HEK293 (cell line): Measurements from ENCODE around the gene SNX21.
"Not testable (repeated sequence)": the region's sequence is repeated elsewhere in the genome, so short reads cannot be mapped to it uniquely, and the experiment has no call there.

ENCODE experiments used
- CTCF ChIA-PET: fragments of 350-600 bp; formaldehyde crosslinking; extraction: SDS; loops from one replicate; lab custom pipeline; 2021; ENCODE audit warnings: antibody characterized with exemption; lab: Yijun Ruan, JAX
- POLR2A ChIA-PET: fragments of 300-600 bp; formaldehyde crosslinking; extraction: SDS; loops from one replicate; lab custom pipeline; 2020; ENCODE audit warnings: antibody characterized with exemption, inconsistent platforms; lab: Yijun Ruan, JAX
- H3K27ac ChIP-seq: fragments of 200-500 bp; sonication (Bioruptor generic); 2 replicates; pipeline ENCODE4 v1.5.1; 2014; ENCODE audit warnings: low read depth, low read length, control low read depth, inconsistent platforms; ENCODE audit errors: extremely low read depth
- H3K36me3 ChIP-seq, 2 experiments: fragments of 200-500 bp in 1 of 2; sonication (Bioruptor generic) in 1 of 2; 1 replicate in 1 of 2; 2 replicates in 1 of 2; pipeline ENCODE4 v1.5.1; 2014 to 2017; ENCODE audit warnings: inconsistent platforms in 2 of 2, low read length in 2 of 2; ENCODE audit not compliant: control insufficient read depth in 2 of 2, insufficient read depth in 1 of 2
- H3K4me1 ChIP-seq: fragments of 200-500 bp; sonication (Bioruptor generic); 2 replicates; pipeline ENCODE4 v1.5.1; 2014; ENCODE audit warnings: mild to moderate bottlenecking, low read length, inconsistent platforms; ENCODE audit not compliant: control insufficient read depth, insufficient read depth
- H3K4me3 ChIP-seq: 2 replicates; pipeline ENCODE4 v1.5.1; 2011; ENCODE audit warnings: low read depth, mild to moderate bottlenecking, control low read depth, low read length, moderate library complexity
- H3K9me3 ChIP-seq: fragments of 200-500 bp; sonication (Bioruptor generic); 2 replicates; pipeline ENCODE4 v1.5.1; 2014; ENCODE audit warnings: low read depth, low read length, inconsistent platforms; ENCODE audit not compliant: control insufficient read depth, insufficient read depth
- AEBP2 ChIP-seq: fragments of 450-650 bp; formaldehyde crosslinking; IDR thresholded peaks from 2 replicates; pipeline ENCODE4 v1.5.1; 2016; ENCODE audit warnings: missing biosample characterization, missing genetic modification characterization, borderline replicate concordance
- EGR2 ChIP-seq: fragments of 450-650 bp; formaldehyde crosslinking; IDR thresholded peaks from 2 replicates; pipeline ENCODE4 v1.5.1; 2016; ENCODE audit warnings: low read depth, missing biosample characterization, missing genetic modification characterization
- HOXD13 ChIP-seq: sonication (generic); formaldehyde crosslinking; IDR thresholded peaks from 2 replicates; pipeline ENCODE4 v1.8.0; 2022; ENCODE audit warnings: missing genetic modification reagents, borderline replicate concordance
- KLF10 ChIP-seq: fragments of 450-650 bp; IDR thresholded peaks from 2 replicates; pipeline ENCODE4 v1.5.1; 2018; ENCODE audit warnings: missing biosample characterization, mild to moderate bottlenecking, missing genetic modification characterization
- MZF1 ChIP-seq: fragments of 450-650 bp; formaldehyde crosslinking; IDR thresholded peaks from 2 replicates; pipeline ENCODE4 v1.5.1; 2017; ENCODE audit warnings: missing biosample characterization, missing genetic modification characterization, borderline replicate concordance
- PRDM6 ChIP-seq: fragments of 450-650 bp; formaldehyde crosslinking; IDR thresholded peaks from 2 replicates; pipeline ENCODE4 v1.5.1; 2017; ENCODE audit warnings: missing biosample characterization, missing genetic modification characterization
- REPIN1 ChIP-seq: fragments of 450-650 bp; formaldehyde crosslinking; IDR thresholded peaks from 2 replicates; pipeline ENCODE4 v1.5.1; 2017; ENCODE audit warnings: missing biosample characterization, missing genetic modification characterization, low read depth
- SCRT1 ChIP-seq: fragments of 450-650 bp; formaldehyde crosslinking; IDR thresholded peaks from 2 replicates; pipeline ENCODE4 v1.5.1; 2016; ENCODE audit warnings: missing biosample characterization, missing genetic modification characterization, borderline replicate concordance
- SCRT2 ChIP-seq: fragments of 450-650 bp; formaldehyde crosslinking; IDR thresholded peaks from 2 replicates; pipeline ENCODE4 v1.5.1; 2016; ENCODE audit warnings: missing biosample characterization, missing genetic modification characterization
- SETDB1 ChIP-seq: IDR thresholded peaks from one replicate; pipeline ENCODE4 v1.6.1; 2017; ENCODE audit warnings: mild to moderate bottlenecking, low read length, moderate library complexity, mixed read lengths; ENCODE audit not compliant: insufficient read length
- ZBTB1 ChIP-seq: fragments of 450-650 bp; formaldehyde crosslinking; IDR thresholded peaks from 2 replicates; pipeline ENCODE4 v1.5.1; 2016; ENCODE audit warnings: missing biosample characterization, missing genetic modification characterization
- ZNF133 ChIP-seq: fragments of 450-650 bp; formaldehyde crosslinking; IDR thresholded peaks from 2 replicates; pipeline ENCODE4 v1.5.1; 2016; ENCODE audit warnings: missing biosample characterization, missing genetic modification characterization
- ZNF157 ChIP-seq: fragments of 450-650 bp; formaldehyde crosslinking; IDR thresholded peaks from 2 replicates; pipeline ENCODE4 v1.5.1; 2016; ENCODE audit warnings: missing biosample characterization, missing genetic modification characterization
- ZNF292 ChIP-seq: fragments of 450-650 bp; formaldehyde crosslinking; IDR thresholded peaks from 2 replicates; pipeline ENCODE4 v1.5.1; 2016; ENCODE audit warnings: low read depth, missing biosample characterization, missing genetic modification characterization, borderline replicate concordance
- ZNF37A ChIP-seq: fragments of 450-650 bp; IDR thresholded peaks from 2 replicates; pipeline ENCODE4 v1.5.1; 2018; ENCODE audit warnings: missing biosample characterization, missing genetic modification characterization
- ZNF391 ChIP-seq: fragments of 450-650 bp; formaldehyde crosslinking; IDR thresholded peaks from 2 replicates; pipeline ENCODE4 v1.5.1; 2016; ENCODE audit warnings: low read depth, missing biosample characterization, missing genetic modification characterization, borderline replicate concordance
- ZNF610 ChIP-seq: fragments of 450-650 bp; formaldehyde crosslinking; IDR thresholded peaks from 2 replicates; pipeline ENCODE4 v1.5.1; 2016; ENCODE audit warnings: missing biosample characterization, missing genetic modification characterization, borderline replicate concordance
- ZNF621 ChIP-seq: fragments of 450-650 bp; formaldehyde crosslinking; IDR thresholded peaks from 2 replicates; pipeline ENCODE4 v1.5.1; 2017; ENCODE audit warnings: missing biosample characterization, missing genetic modification characterization
- ZNF624 ChIP-seq: fragments of 450-650 bp; formaldehyde crosslinking; IDR thresholded peaks from 2 replicates; pipeline ENCODE4 v1.5.1; 2017; ENCODE audit warnings: missing biosample characterization, missing genetic modification characterization
- ZNF664 ChIP-seq: fragments of 450-650 bp; formaldehyde crosslinking; IDR thresholded peaks from 2 replicates; pipeline ENCODE4 v1.5.1; 2016; ENCODE audit warnings: missing biosample characterization, missing genetic modification characterization
- ZNF747 ChIP-seq: fragments of 450-650 bp; formaldehyde crosslinking; IDR thresholded peaks from 2 replicates; pipeline ENCODE4 v1.5.1; 2016; ENCODE audit warnings: missing biosample characterization, missing genetic modification characterization
- TF ChIP-seq, protein P1 (sequence below): fragments of 450-650 bp; formaldehyde crosslinking; IDR thresholded peaks from 2 replicates; pipeline ENCODE4 v1.5.0; 2017; ENCODE audit warnings: missing biosample characterization, missing genetic modification characterization, borderline replicate concordance
- TF ChIP-seq, protein P2 (sequence below): fragments of 450-650 bp; formaldehyde crosslinking; IDR thresholded peaks from 2 replicates; pipeline ENCODE4 v1.5.1; 2016; ENCODE audit warnings: missing biosample characterization, missing genetic modification characterization

The SNX21 gene

DNA sequence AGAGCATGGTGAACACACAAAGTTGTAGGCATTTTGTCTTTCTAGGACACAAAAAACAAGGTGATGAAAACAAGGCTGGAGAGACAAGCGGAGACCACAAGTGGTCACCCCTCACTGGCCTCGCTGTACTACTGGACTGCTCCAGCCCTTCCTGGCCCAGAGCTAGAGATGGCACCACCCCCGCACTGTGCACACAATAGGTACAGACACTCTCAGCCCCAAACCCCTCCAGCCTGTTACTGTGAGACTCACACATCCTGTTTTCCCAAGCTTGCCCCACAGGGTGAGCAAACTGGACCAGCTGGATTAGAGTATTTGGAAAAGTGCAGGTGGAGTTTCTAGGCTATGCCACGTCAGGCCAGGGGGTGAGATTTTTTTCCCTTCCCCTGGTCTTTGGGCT, 39.0 kb downstream of the SNX21 start (continued):
- TF ChIP-seq AEBP2 (tag by site-specific recombination) = no peak
- TF ChIP-seq PRDM6 = no peak
- TF ChIP-seq REPIN1 (tag by site-specific recombination) = no peak
- TF ChIP-seq SETDB1 = no peak

DNA sequence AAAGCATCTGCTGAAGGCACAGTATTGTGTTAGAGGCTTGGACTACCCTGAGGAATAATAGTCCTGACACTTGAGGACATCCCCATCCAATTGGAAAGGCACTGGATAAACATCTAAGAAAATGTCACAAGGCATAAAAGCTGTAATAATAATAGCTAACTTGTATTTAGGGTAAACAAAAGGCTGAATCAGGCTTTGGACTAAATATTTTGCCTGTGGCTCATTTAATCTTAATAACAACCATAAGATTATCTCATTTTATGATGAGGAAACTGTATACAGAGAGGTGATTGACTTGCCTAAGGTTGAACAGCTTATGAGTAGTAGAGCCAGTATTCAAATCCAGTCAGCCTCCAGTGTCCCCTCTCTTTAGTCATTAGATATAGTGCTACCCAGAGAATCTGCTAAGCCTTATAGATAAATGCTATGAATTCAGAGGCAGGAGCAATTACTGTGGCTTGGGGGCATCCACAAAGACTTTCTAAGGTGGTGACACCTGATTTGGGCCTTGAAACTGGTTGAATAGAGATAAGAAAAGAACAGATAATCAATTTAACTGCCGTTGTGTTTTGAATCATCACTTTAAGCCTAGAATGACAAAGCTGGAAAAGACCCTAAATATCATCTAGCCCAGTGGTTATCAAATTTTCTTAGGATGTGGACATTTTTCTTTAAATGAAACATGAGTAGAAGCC, 40.0 kb downstream of the SNX21 start:
- ChIA-PET CTCF (interaction anchor here (0.8 kb wide), 1 partner anchor 327 kb away, joined by 3 read pairs; the partner anchor contains the start of gene EPPIN), POLR2A (interaction anchor here (1.8 kb wide), 1 partner anchor 7 kb away, joined by 6 read pairs; the partner anchor contains the start of gene ZSWIM1)
- no peaks in the 10 kb centered on the region for H3K9me3 ChIP-seq

GRCh38 chr20:45874104-45874481, 40.5 kb downstream of the SNX21 start:
- H3K4me3 ChIP-seq, H3K9me3 ChIP-seq, H3K27ac ChIP-seq, POLR2A ChIA-PET, H3K4me1 ChIP-seq: not testable (repeated sequence)
- CTCF ChIA-PET = interaction anchor here (0.5 to 0.8 kb wide), 2 partner anchors 114 to 327 kb away, joined by 3 read pairs; partner anchors contain the start of gene EPPIN
- H3K36me3 ChIP-seq = peaks cover 0 to 29% of the 10 kb centered on the region in 2 experiments; a peak in 2 of 3 replicates

More for the DNA sequence above, 40.0 kb downstream of the SNX21 start:
- Histone ChIP-seq H3K4me3 (no peak overlapping the region), H3K36me3 (peaks cover 0 to 26% of the 10 kb centered on the region in 2 experiments; a peak in 2 of 3 replicates), H3K27ac (no peak overlapping the region), H3K4me1 (no peaks in the 10 kb centered on the region)
- TF ChIP-seq ZNF621 (tag by site-specific recombination) (no peak), ZBTB1 (tag by site-specific recombination) (no peak), KLF10 (no peak), MZF1 (tag by site-specific recombination) (no peak), ZNF133 (tag by site-specific recombination) (no peak), ZNF292 (tag by site-specific recombination) (no peak), ZNF664 (no peak), ZNF157 (tag by site-specific recombination) (no peak), ZNF747 (tag by site-specific recombination) (no peak), ZNF37A (tag by site-specific recombination) (no peak), ZNF610 (tag by site-specific recombination) (no peak), SCRT1 (tag by site-specific recombination) (no peak), ZNF624 (tag by site-specific recombination) (no peak), SCRT2 (tag by site-specific recombination) (no peak), ZNF391 (tag by site-specific recombination) (no peak), HOXD13 (CRISPR knock-in tag) (no peak), EGR2 (tag by site-specific recombination) (no peak)
- TF ChIP-seq, protein P1, sequence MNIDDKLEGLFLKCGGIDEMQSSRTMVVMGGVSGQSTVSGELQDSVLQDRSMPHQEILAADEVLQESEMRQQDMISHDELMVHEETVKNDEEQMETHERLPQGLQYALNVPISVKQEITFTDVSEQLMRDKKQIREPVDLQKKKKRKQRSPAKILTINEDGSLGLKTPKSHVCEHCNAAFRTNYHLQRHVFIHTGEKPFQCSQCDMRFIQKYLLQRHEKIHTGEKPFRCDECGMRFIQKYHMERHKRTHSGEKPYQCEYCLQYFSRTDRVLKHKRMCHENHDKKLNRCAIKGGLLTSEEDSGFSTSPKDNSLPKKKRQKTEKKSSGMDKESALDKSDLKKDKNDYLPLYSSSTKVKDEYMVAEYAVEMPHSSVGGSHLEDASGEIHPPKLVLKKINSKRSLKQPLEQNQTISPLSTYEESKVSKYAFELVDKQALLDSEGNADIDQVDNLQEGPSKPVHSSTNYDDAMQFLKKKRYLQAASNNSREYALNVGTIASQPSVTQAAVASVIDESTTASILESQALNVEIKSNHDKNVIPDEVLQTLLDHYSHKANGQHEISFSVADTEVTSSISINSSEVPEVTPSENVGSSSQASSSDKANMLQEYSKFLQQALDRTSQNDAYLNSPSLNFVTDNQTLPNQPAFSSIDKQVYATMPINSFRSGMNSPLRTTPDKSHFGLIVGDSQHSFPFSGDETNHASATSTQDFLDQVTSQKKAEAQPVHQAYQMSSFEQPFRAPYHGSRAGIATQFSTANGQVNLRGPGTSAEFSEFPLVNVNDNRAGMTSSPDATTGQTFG (tag by site-specific recombination) = no peak
- TF ChIP-seq, protein P2, sequence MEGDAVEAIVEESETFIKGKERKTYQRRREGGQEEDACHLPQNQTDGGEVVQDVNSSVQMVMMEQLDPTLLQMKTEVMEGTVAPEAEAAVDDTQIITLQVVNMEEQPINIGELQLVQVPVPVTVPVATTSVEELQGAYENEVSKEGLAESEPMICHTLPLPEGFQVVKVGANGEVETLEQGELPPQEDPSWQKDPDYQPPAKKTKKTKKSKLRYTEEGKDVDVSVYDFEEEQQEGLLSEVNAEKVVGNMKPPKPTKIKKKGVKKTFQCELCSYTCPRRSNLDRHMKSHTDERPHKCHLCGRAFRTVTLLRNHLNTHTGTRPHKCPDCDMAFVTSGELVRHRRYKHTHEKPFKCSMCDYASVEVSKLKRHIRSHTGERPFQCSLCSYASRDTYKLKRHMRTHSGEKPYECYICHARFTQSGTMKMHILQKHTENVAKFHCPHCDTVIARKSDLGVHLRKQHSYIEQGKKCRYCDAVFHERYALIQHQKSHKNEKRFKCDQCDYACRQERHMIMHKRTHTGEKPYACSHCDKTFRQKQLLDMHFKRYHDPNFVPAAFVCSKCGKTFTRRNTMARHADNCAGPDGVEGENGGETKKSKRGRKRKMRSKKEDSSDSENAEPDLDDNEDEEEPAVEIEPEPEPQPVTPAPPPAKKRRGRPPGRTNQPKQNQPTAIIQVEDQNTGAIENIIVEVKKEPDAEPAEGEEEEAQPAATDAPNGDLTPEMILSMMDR (tag by site-specific recombination) = no peak
